ENCODE data around the gene RXRA.

Gene RXRA

GRCh38 chr9:134440636-134441226 is 114.5 kb downstream of the RXRA start:
- no peak for TF ChIP-seq CTCF (IDR thresholded peaks at IDR 0.05)
- Histone ChIP-seq H3K27me3 (ENCODE audit: control insufficient read depth, insufficient read depth, low read length) (no peaks in the 10 kb centered on the region), H3K4me3 (ENCODE audit: low read depth, low read length) (no peak overlapping the region), H3K4me2 (ENCODE audit: low read length) (no peak overlapping the region), H3K27ac (no peak overlapping the region), H3K9ac (no peak overlapping the region), H3K4me1 (peaks cover 35% of the 10 kb centered on the region), H2AFZ (no peak overlapping the region), H3K36me3 (ENCODE audit: control insufficient read depth, insufficient read depth, low read length) (no peaks in the 10 kb centered on the region), H3K9me3 (ENCODE audit: control insufficient read depth, low read length) (no peaks in the 10 kb centered on the region), H3K79me2 (no peaks in the 10 kb centered on the region)

DNA sequence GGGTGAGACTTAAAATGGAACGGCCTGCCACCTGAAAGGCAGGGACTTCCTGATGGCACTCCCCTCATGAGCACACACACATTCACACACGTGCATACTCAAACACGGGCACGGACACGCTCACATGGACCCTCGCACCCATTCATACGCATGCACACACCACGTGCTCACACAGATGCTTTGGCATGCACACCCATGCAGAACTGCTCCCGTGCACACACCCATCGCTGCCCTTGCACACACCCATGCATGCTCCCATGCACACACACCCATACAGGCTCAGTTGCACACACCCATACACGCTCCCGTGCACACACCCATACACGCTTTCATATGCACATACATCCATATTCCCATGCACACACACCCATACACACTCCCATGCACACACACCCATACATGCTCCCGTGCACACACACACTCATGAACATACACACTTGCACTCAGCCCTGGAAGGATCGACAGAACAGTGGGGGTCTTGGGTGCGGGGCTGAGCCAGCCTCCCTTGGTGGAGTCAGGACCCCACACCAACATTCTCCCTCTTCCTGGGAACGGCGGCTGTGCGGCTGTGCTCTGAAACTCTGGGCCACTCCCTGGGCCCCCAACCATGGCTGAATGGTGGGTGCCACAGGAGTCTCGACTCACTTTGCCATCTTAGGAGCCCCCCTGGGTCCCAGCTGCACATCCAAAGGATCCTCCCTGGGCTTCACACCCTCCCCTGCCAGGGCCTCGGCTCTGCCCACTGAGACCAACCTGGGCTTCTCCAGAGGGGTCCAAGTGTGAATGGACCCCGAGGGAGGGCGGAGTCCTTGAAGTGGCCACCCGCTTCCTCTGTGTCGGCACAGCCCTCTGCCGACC is 115.2 kb downstream of the RXRA start:
- no peaks in the 10 kb centered on the region for H3K27me3 ChIP-seq (ENCODE audit: control insufficient read depth, insufficient read depth, low read length)
- no peak overlapping the region for H3K9ac ChIP-seq
- H3K36me3 ChIP-seq (ENCODE audit: control insufficient read depth, insufficient read depth, low read length), result no peaks in the 10 kb centered on the region
- H3K4me1 ChIP-seq, result peaks cover 27% of the 10 kb centered on the region
- no peaks in the 10 kb centered on the region for H3K79me2 ChIP-seq
- H3K4me3 ChIP-seq (ENCODE audit: low read depth, low read length), result no peak overlapping the region
- H2AFZ ChIP-seq, result no peak overlapping the region
- no peaks in the 10 kb centered on the region for H3K9me3 ChIP-seq (ENCODE audit: control insufficient read depth, low read length)
- no peak overlapping the region for H3K4me2 ChIP-seq (ENCODE audit: low read length)
- H3K27ac ChIP-seq, result no peak overlapping the region
- no peak for TF ChIP-seq CTCF (IDR thresholded peaks at IDR 0.05)

GRCh38 chr9:134442085-134442474 is 115.8 kb downstream of the RXRA start:
- Histone ChIP-seq H3K4me2 (ENCODE audit: low read length) (no peak overlapping the region), H3K4me3 (ENCODE audit: low read depth, low read length) (no peak overlapping the region), H3K27ac (no peak overlapping the region), H3K4me1 (peaks cover 22% of the 10 kb centered on the region), H3K9me3 (ENCODE audit: control insufficient read depth, low read length) (no peaks in the 10 kb centered on the region), H2AFZ (no peak overlapping the region), H3K9ac (no peak overlapping the region), H3K79me2 (no peaks in the 10 kb centered on the region), H3K27me3 (ENCODE audit: control insufficient read depth, insufficient read depth, low read length) (no peaks in the 10 kb centered on the region), H3K36me3 (ENCODE audit: control insufficient read depth, insufficient read depth, low read length) (no peaks in the 10 kb centered on the region)
- TF ChIP-seq CTCF (IDR thresholded peaks at IDR 0.05), result no peak

- H3K4me1 ChIP-seq, result peaks cover 19% of the 10 kb centered on the region
- H3K36me3 ChIP-seq (ENCODE audit: control insufficient read depth, insufficient read depth, low read length), result no peaks in the 10 kb centered on the region
- H3K79me2 ChIP-seq, result no peaks in the 10 kb centered on the region
- TF ChIP-seq CTCF (IDR thresholded peaks at IDR 0.05), result no peak
- H3K4me3 ChIP-seq (ENCODE audit: low read depth, low read length), result no peak overlapping the region
- no peaks in the 10 kb centered on the region for H3K27me3 ChIP-seq (ENCODE audit: control insufficient read depth, insufficient read depth, low read length)
- H2AFZ ChIP-seq, result no peak overlapping the region
- H3K9me3 ChIP-seq (ENCODE audit: control insufficient read depth, low read length), result no peaks in the 10 kb centered on the region
- H3K9ac ChIP-seq, result no peak overlapping the region
- H3K27ac ChIP-seq, result peak overlapping the region; percentile 39
- no peak overlapping the region for H3K4me2 ChIP-seq (ENCODE audit: low read length)
Measured at GRCh38 chr9:134442486-134443173, 116.4 kb downstream of the RXRA start.

Data from parathyroid adenoma (tissue), 2 donors.